H9 (cell line): ENCODE results near the gene KRT71. TPM values are rescaled to one million over a fixed set of nuclear protein-coding genes. Genes with fewer than 3 reads are reported as not detected.

Experiments
- DNase-seq: peaks from one replicate; pipeline ENCODE4 v3.0.0-alpha.2; 2017
- H2AFZ ChIP-seq: one replicate; pipeline ENCODE4 v1.6.1; 2013; ENCODE audit warnings: mild to moderate bottlenecking, low read length, control low read depth, moderate library complexity
- H2AK5ac ChIP-seq: 2 replicates; pipeline ENCODE4 v1.6.1; 2013; ENCODE audit warnings: low read length, control low read depth, mixed read lengths; ENCODE audit not compliant: insufficient read length
- H2BK120ac ChIP-seq: one replicate; pipeline ENCODE4 v1.6.1; 2013; ENCODE audit warnings: low read depth, mild to moderate bottlenecking, low read length, control low read depth, inconsistent platforms; ENCODE audit not compliant: poor library complexity, severe bottlenecking
- H2BK12ac ChIP-seq: 2 replicates; pipeline ENCODE4 v1.6.1; 2013; ENCODE audit warnings: low read length, control low read depth, mixed read lengths, low read depth; ENCODE audit not compliant: insufficient read length
- H2BK15ac ChIP-seq: 2 replicates; pipeline ENCODE4 v1.6.1; 2013; ENCODE audit warnings: low read depth, low read length, control low read depth
- H2BK20ac ChIP-seq: one replicate; pipeline ENCODE4 v1.6.1; 2013; ENCODE audit warnings: low read depth, mild to moderate bottlenecking, low read length, control low read depth, inconsistent platforms; ENCODE audit not compliant: poor library complexity, severe bottlenecking
- H2BK5ac ChIP-seq: 2 replicates; pipeline ENCODE4 v1.6.1; 2013; ENCODE audit warnings: low read length, control low read depth, mixed read lengths; ENCODE audit not compliant: insufficient read length
- H3K14ac ChIP-seq: 2 replicates; pipeline ENCODE4 v1.6.1; 2013; ENCODE audit warnings: low read length, control low read depth; ENCODE audit not compliant: insufficient read depth
- H3K18ac ChIP-seq: 2 replicates; pipeline ENCODE4 v1.6.1; 2013; ENCODE audit warnings: low read depth, mild to moderate bottlenecking, mixed read lengths, low read length, control low read depth; ENCODE audit not compliant: insufficient read length
- H3K23ac ChIP-seq: 2 replicates; pipeline ENCODE4 v1.6.1; 2013; ENCODE audit warnings: low read length, control low read depth, mixed read lengths, low read depth; ENCODE audit not compliant: insufficient read length
- H3K23me2 ChIP-seq: 2 replicates; pipeline ENCODE4 v1.6.1; 2013; ENCODE audit warnings: low read depth, mild to moderate bottlenecking, mixed read lengths, low read length, control low read depth; ENCODE audit not compliant: insufficient read length, poor library complexity, severe bottlenecking
- H3K27ac ChIP-seq: 2 replicates; pipeline ENCODE4 v1.5.1; 2013; ENCODE audit warnings: low read length, control low read depth, mixed read lengths, low read depth; ENCODE audit not compliant: insufficient read length
- H3K27me3 ChIP-seq: 2 replicates; pipeline ENCODE4 v1.6.1; 2013; ENCODE audit warnings: low read length, control low read depth, inconsistent platforms; ENCODE audit not compliant: insufficient read depth
- H3K4ac ChIP-seq: 2 replicates; pipeline ENCODE4 v1.6.1; 2013; ENCODE audit warnings: low read depth, mild to moderate bottlenecking, control low read depth, inconsistent platforms, low read length, moderate library complexity
- H3K4me1 ChIP-seq: 2 replicates; pipeline ENCODE4 v1.6.1; 2013; ENCODE audit warnings: low read length, control low read depth, inconsistent platforms; ENCODE audit not compliant: insufficient read depth
- H3K4me2 ChIP-seq: 2 replicates; pipeline ENCODE4 v1.6.1; 2013; ENCODE audit warnings: low read length, control low read depth, mixed read lengths; ENCODE audit not compliant: insufficient read length, insufficient read depth
- H3K56ac ChIP-seq: 2 replicates; pipeline ENCODE4 v1.6.1; 2013; ENCODE audit warnings: low read depth, mild to moderate bottlenecking, mixed read lengths, low read length, control low read depth; ENCODE audit not compliant: insufficient read length
- H3K79me1 ChIP-seq: 2 replicates; pipeline ENCODE4 v1.6.1; 2013; ENCODE audit warnings: low read depth, mild to moderate bottlenecking, moderate library complexity, low read length, control low read depth, inconsistent platforms; ENCODE audit not compliant: insufficient read depth, poor library complexity, severe bottlenecking
- H3K79me2 ChIP-seq: 2 replicates; pipeline ENCODE4 v1.6.1; 2013; ENCODE audit warnings: low read length, control low read depth, inconsistent platforms; ENCODE audit not compliant: insufficient read depth
- H3K9ac ChIP-seq: 2 replicates; pipeline ENCODE4 v1.6.1; 2013; ENCODE audit warnings: low read length, control low read depth, mixed read lengths; ENCODE audit not compliant: insufficient read length; ENCODE audit errors: extremely low read depth
- H3K9me3 ChIP-seq: one replicate; pipeline ENCODE4 v1.6.1; 2013; ENCODE audit warnings: low read depth, low read length, inconsistent platforms; ENCODE audit not compliant: control insufficient read depth
- H3T11ph ChIP-seq: one replicate; pipeline ENCODE4 v1.6.1; 2013; ENCODE audit warnings: mild to moderate bottlenecking, low read length, control low read depth, inconsistent platforms
- H4K20me1 ChIP-seq: one replicate; pipeline ENCODE4 v1.6.1; 2013; ENCODE audit not compliant: control insufficient read depth, insufficient read length, insufficient read depth
- H4K5ac ChIP-seq: 2 replicates; pipeline ENCODE4 v1.6.1; 2013; ENCODE audit warnings: low read depth, mild to moderate bottlenecking, mixed read lengths, low read length, control low read depth; ENCODE audit not compliant: insufficient read length
- H4K8ac ChIP-seq: replicated peaks from 2 replicates; pipeline ENCODE4 v1.6.1; 2013; ENCODE audit warnings: low read length, control low read depth, mixed read lengths, low read depth; ENCODE audit not compliant: insufficient read length
- H4K91ac ChIP-seq: 2 replicates; pipeline ENCODE4 v1.6.1; 2013; ENCODE audit warnings: low read depth, mild to moderate bottlenecking, moderate library complexity, mixed read lengths, low read length, control low read depth; ENCODE audit not compliant: insufficient read length
- H3K27ac Mint-ChIP-seq, 3 experiments: 2 replicates in 2 of 3; 3 replicates in 1 of 3; pipeline ENCODE4 v1.8.0; 2020 to 2021; ENCODE audit warnings: mixed read lengths in 3 of 3, mild to moderate bottlenecking in 1 of 3, moderate library complexity in 1 of 3
- H3K27me3 Mint-ChIP-seq: 2 replicates; pipeline ENCODE4 v1.8.0; 2021; ENCODE audit warnings: low read depth, mild to moderate bottlenecking, moderate library complexity, mixed read lengths
- H3K36me3 Mint-ChIP-seq, 3 experiments: 2 replicates in 2 of 3; 3 replicates in 1 of 3; pipeline ENCODE4 v1.8.0; 2020 to 2021; ENCODE audit warnings: low read depth in 3 of 3, mixed read lengths in 3 of 3; ENCODE audit not compliant: insufficient read depth in 1 of 3
- H3K4me1 Mint-ChIP-seq, 2 experiments: 2 replicates each; pipeline ENCODE4 v1.8.0; 2020; ENCODE audit warnings: mixed read lengths in 2 of 2
- H3K4me3 Mint-ChIP-seq, 2 experiments: 2 replicates in 1 of 2; 3 replicates in 1 of 2; pipeline ENCODE4 v1.8.0; 2020 to 2021; ENCODE audit warnings: mild to moderate bottlenecking in 2 of 2, mixed read lengths in 2 of 2, moderate library complexity in 1 of 2
- H3K9me3 Mint-ChIP-seq, 2 experiments: 2 replicates in 1 of 2; 3 replicates in 1 of 2; pipeline ENCODE4 v1.8.0; 2020; ENCODE audit warnings: mild to moderate bottlenecking in 2 of 2, mixed read lengths in 2 of 2, moderate library complexity in 1 of 2
- WGBS: extraction: QIAGEN DNeasy Blood & Tissue Kit; methylation state at CpG from one replicate; pipeline ENCODE4 v1.1.7; 2013; ENCODE audit warnings: missing lambda C conversion rate, low lambda C conversion rate, mixed read lengths; ENCODE audit not compliant: insufficient read length; ENCODE audit errors: extremely low coverage; 5-methylcytosine and 5-hydroxymethylcytosine counted together
- total RNA-seq: library from RNA; stranded (reverse); gene quantifications from 2 replicates; pipeline ENCODE4 v1.2.1, GENCODE V29; 2021
- TF ChIP-seq, protein P1 (sequence below): fragments of 200-600 bp; sonication (generic); conservative IDR thresholded peaks from 3 replicates; pipeline ENCODE4 v1.8.0; 2021; ENCODE audit warnings: antibody characterized with exemption, mild to moderate bottlenecking

The KRT71 gene
- total RNA-seq, 1 experiment from 2014 or later, result not detected

DNA sequence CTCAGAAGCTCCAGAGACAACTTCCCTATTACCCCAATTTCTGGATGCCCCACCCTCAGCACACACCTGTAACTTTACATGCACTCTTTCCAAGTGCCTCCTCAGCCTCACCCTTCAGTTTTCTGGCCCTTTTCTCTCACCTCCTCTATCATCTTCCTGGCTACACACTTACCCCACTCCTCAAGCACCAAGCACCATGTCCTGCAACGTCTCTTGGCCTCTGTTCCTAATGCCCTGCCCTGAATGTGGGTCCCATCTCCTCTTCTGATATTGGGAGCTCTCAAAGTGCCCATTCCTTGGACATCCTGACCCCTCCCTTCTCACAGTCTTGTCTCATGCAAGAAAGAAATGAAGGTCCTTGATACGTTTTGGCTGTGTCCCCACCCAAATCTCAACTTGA, 47.1 kb upstream of the KRT71 start:
- Histone ChIP-seq H2AFZ (no peak overlapping the region), H2AK5ac (no peak overlapping the region), H3K79me1 (no peaks in the 10 kb centered on the region), H2BK12ac (no peak overlapping the region), H3K9ac (no peak overlapping the region), H3K23me2 (no peaks in the 10 kb centered on the region), H4K91ac (no peak overlapping the region), H3K27ac (no peak overlapping the region), H2BK20ac (no peak overlapping the region), H3K14ac (no peak overlapping the region), H3K23ac (no peak overlapping the region), H3K4ac (no peak overlapping the region), H3K9me3 (no peaks in the 10 kb centered on the region), H2BK5ac (no peak overlapping the region), H3K18ac (no peak overlapping the region), H3K56ac (no peak overlapping the region), H3K27me3 (no peaks in the 10 kb centered on the region), H2BK120ac (no peak overlapping the region), H2BK15ac (no peak overlapping the region), H3K79me2 (no peaks in the 10 kb centered on the region), H4K8ac (peak overlapping the region; percentile 34), H4K20me1 (no peaks in the 10 kb centered on the region), H3K4me1 (no peaks in the 10 kb centered on the region), H3T11ph (no peak overlapping the region), H4K5ac (no peak overlapping the region), H3K4me2 (no peak overlapping the region)
- DNase-seq, result peak; percentile 12
- Mint-ChIP-seq H3K27me3 (peaks cover 31% of the 10 kb centered on the region), H3K36me3 (no peaks in the 10 kb centered on the region), H3K4me1 (no peaks in the 10 kb centered on the region), H3K9me3 (no peaks in the 10 kb centered on the region), H3K27ac (no peak overlapping the region; a peak in 1 of 7 replicates), H3K4me3 (no peak overlapping the region)
- TF ChIP-seq, protein P1, sequence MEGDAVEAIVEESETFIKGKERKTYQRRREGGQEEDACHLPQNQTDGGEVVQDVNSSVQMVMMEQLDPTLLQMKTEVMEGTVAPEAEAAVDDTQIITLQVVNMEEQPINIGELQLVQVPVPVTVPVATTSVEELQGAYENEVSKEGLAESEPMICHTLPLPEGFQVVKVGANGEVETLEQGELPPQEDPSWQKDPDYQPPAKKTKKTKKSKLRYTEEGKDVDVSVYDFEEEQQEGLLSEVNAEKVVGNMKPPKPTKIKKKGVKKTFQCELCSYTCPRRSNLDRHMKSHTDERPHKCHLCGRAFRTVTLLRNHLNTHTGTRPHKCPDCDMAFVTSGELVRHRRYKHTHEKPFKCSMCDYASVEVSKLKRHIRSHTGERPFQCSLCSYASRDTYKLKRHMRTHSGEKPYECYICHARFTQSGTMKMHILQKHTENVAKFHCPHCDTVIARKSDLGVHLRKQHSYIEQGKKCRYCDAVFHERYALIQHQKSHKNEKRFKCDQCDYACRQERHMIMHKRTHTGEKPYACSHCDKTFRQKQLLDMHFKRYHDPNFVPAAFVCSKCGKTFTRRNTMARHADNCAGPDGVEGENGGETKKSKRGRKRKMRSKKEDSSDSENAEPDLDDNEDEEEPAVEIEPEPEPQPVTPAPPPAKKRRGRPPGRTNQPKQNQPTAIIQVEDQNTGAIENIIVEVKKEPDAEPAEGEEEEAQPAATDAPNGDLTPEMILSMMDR, result no peak
- WGBS, result no CpG with 5 or more reads among the region's 2 CpGs
